Amniotic stem cell (primary cell): Measurements from ENCODE around the gene DAZ1.
"Not testable (repeated sequence)": the region's sequence is repeated elsewhere in the genome, so short reads cannot be mapped to it uniquely, and the experiment has no call there.

Experiments used
- DNase-seq: peaks from one replicate; lab custom pipeline; 2025; lab: John Stamatoyannopoulos, UW

Gene DAZ1

GRCh38 chrY:23198908-23199307, at the start of gene DAZ1:
DAZ1 (minus strand) TSS chrY:23199008; CDS start chrY:23198800, 208 bp downstream.
- DNase-seq = not testable (repeated sequence)

GRCh38 chrY:23219233-23219632, 20.4 kb upstream of the DAZ1 start, which contains the start of gene DAZ2:
DAZ2 (plus strand) TSS chrY:23219533; CDS start chrY:23219741, 208 bp downstream.
- DNase-seq = not testable (repeated sequence)

GRCh38 chrY:23210681-23211080, 11.9 kb upstream of the DAZ1 start:
- not testable (repeated sequence) for DNase-seq

GRCh38 chrY:23209802-23210495, 11.1 kb upstream of the DAZ1 start:
- DNase-seq = not testable (repeated sequence)

GRCh38 chrY:23207455-23207854, 8.6 kb upstream of the DAZ1 start:
- not testable (repeated sequence) for DNase-seq
